ENCODE measurements around the gene CTTNBP2NL. TPM values are rescaled to one million over a fixed set of nuclear protein-coding genes. Genes with fewer than 3 reads are reported as not detected.
"Not testable (repeated sequence)": the region's sequence is repeated elsewhere in the genome, so short reads cannot be mapped to it uniquely, and the experiment has no call there.

The CTTNBP2NL gene
- total and polyA plus RNA-seq, 12 donors = 3.9 to 20.6 (median 15.7) TPM

DNA sequence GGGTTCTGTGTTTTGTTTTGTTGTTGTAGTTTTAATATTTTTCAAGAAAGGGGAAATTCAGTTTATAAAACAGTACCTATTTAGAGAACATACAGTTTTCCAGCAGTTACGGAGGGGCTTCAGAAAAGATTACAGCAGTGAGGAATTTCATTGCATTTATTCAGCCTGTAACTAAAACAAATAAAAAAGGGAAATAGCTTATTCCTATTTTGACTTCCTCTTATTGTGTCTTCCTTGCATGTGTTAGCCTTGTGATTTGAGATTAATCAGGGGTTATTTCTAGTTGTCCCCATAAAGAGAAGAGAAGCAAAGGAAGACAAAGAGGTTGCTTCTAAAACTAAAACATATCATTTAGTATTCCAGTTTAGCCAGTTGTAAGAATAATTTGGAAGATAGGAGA is 35.0 kb downstream of the CTTNBP2NL start:
- peaks cover 0 to 51% (median 23%) of the 10 kb centered on the region in 9 donors for H3K4me1 ChIP-seq
- peak overlapping the region in 9 of 10 donors; percentile 33 to 76 (median 52) for H3K27ac ChIP-seq
- intact Hi-C loops (cut with DNase I) = loop anchor here in 1 of 10 donors (5.0 kb wide), 1 partner anchor 34 kb away; the partner anchor contains the start of gene CTTNBP2NL
- TF ChIP-seq, protein P1, sequence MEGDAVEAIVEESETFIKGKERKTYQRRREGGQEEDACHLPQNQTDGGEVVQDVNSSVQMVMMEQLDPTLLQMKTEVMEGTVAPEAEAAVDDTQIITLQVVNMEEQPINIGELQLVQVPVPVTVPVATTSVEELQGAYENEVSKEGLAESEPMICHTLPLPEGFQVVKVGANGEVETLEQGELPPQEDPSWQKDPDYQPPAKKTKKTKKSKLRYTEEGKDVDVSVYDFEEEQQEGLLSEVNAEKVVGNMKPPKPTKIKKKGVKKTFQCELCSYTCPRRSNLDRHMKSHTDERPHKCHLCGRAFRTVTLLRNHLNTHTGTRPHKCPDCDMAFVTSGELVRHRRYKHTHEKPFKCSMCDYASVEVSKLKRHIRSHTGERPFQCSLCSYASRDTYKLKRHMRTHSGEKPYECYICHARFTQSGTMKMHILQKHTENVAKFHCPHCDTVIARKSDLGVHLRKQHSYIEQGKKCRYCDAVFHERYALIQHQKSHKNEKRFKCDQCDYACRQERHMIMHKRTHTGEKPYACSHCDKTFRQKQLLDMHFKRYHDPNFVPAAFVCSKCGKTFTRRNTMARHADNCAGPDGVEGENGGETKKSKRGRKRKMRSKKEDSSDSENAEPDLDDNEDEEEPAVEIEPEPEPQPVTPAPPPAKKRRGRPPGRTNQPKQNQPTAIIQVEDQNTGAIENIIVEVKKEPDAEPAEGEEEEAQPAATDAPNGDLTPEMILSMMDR (IDR thresholded peaks at IDR 0.05) = no peak
- ATAC-seq (peak in 5 of 8 donors; percentile 37 to 55 (median 48)), DNase-seq (no peak)
- H3K4me3 ChIP-seq = no peak overlapping the region
- WGBS, 2 donors = 61 to 80% methylated on average over 1 of the region's 1 CpG
- H3K9me3 ChIP-seq = no peaks in the 10 kb centered on the region
- no peaks in the 10 kb centered on the region for H3K27me3 ChIP-seq
- H3K36me3 ChIP-seq = peaks cover 0 to 14% (median 0%) of the 10 kb centered on the region in 9 donors

DNA sequence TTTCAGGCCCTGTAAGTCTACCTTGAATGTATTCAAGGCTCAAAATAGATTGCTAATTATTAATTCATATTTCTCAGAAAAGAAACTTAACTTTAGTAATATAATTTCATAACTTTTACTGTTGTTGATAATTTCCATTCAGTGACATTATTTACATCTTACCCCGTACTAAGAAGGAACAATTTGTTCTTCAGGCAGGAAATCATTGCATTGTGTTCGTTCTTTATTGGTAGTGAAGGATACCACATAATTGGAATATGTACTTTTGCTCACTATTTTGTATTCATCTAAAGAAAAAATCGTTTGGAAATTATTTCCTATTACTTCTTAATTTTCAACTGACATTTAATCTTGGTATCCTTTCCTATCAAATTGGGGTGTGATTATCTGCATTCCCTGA is 39.4 kb downstream of the CTTNBP2NL start:
- Histone ChIP-seq H3K27ac (peak overlapping the region in 9 of 10 donors; percentile 9 to 54 (median 46)), H3K4me1 (peaks cover 0 to 67% (median 44%) of the 10 kb centered on the region in 9 donors), H3K4me3 (no peak overlapping the region), H3K27me3 (no peaks in the 10 kb centered on the region), H3K9me3 (peaks cover 0 to 6% (median 0%) of the 10 kb centered on the region in 11 donors), H3K36me3 (peaks cover 0 to 14% (median 0%) of the 10 kb centered on the region in 9 donors)
- intact Hi-C loops (cut with DNase I) = loop anchor here in 2 of 10 donors (5.0 kb wide), 2 partner anchors 38 to 43 kb away; partner anchors contain the start of gene CTTNBP2NL (in 1 of the 2)
- DNase-seq = no peak
- no peak for ATAC-seq
- WGBS, 2 donors = 54 to 61% methylated on average over 3 of the region's 3 CpGs
- TF ChIP-seq, protein P1 (IDR thresholded peaks at IDR 0.05) = no peak

DNA sequence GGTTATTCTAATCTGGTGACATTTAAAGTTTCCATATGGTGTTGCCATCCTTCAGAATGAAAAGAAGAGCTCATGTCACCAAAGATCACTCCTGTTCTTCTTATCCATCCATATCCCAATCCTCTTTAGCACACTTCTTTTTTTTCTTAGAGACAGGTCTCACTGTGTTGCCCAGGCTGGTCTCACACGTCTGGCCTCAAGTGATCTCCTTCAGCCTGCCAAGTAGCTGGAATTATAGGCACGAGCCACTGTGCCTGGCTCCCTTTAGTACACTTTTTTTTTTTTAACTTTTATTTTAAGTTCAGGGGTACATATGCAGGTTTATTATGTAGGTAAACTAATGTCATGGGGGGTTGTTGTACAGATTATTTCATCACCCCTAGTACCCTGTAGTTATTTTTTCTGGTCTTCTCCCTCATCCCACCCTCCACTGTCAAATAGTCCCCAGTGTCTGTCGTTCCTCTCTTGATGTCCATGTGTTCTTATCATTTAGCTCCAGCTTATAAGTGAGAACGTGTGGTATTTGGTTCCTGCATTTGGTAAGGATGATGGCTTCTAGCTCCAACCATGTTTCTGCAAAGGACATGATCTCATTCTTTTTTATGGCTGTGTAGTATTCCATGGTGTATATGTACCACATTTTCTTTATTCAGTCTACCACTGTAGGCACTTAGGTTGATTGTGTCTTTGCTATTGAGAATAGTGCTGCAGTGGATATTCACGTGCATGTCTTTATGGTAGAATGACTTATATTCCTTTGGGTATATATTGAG is 40.6 kb downstream of the CTTNBP2NL start:
- peak overlapping the region in 7 of 10 donors; percentile 9 to 54 (median 49) for H3K27ac ChIP-seq
- WGBS, 2 donors = 69 to 81% methylated on average over 5 of the region's 5 CpGs

DNA sequence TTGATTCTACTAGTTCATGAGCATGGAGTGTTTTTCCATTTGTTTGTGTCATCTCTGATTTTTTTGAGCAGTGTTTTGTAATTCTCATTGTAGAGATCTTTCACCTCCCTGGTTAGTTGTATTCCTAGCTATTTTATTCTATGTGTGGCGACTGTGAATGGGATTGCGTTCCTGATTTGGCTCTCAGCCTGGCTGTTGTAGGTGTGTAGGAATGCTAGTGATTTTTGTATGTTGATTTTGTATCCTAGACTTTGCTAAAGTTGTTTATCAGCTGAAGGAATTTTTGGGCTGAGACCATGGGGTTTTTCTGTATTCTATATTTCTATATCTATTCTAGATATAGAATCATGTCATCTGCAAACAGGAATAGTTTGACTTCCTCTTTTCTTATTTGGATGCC is 42.1 kb downstream of the CTTNBP2NL start:
- peak in 1 of 8 donors; percentile 48 for ATAC-seq
- H3K27ac ChIP-seq = peak overlapping the region in 8 of 10 donors; percentile 28 to 81 (median 66)

More for the DNA sequence above, 40.6 kb downstream of the CTTNBP2NL start:
- no peak overlapping the region for H3K4me3 ChIP-seq
- TF ChIP-seq, protein P1 (IDR thresholded peaks at IDR 0.05) = no peak
- H3K9me3 ChIP-seq = peaks cover 0 to 6% (median 0%) of the 10 kb centered on the region in 11 donors
- DNase-seq (no peak), ATAC-seq (no peak)
- peaks cover 0 to 14% (median 0%) of the 10 kb centered on the region in 9 donors for H3K36me3 ChIP-seq
- peaks cover 0 to 60% (median 39%) of the 10 kb centered on the region in 9 donors for H3K4me1 ChIP-seq
- intact Hi-C loops (cut with DNase I) = loop anchor here in 2 of 10 donors (5.0 kb wide), 2 partner anchors 39 to 44 kb away; partner anchors contain the start of gene CTTNBP2NL (in 1 of the 2)
- no peaks in the 10 kb centered on the region for H3K27me3 ChIP-seq

More for the DNA sequence above, 42.1 kb downstream of the CTTNBP2NL start:
- WGBS, 2 donors = 29 to 60% methylated on average over 2 of the region's 2 CpGs
- H3K4me1 ChIP-seq = peaks cover 0 to 70% (median 39%) of the 10 kb centered on the region in 9 donors
- H3K27me3 ChIP-seq, H3K9me3 ChIP-seq, H3K4me3 ChIP-seq, DNase-seq: not testable (repeated sequence)
- peaks cover 0 to 14% (median 0%) of the 10 kb centered on the region in 9 donors for H3K36me3 ChIP-seq
- intact Hi-C loops (cut with DNase I) = loop anchor here in 2 of 10 donors (5.0 kb wide), 2 partner anchors 41 to 46 kb away; partner anchors contain the start of gene CTTNBP2NL (in 1 of the 2)
